Endothelial cell of umbilical vein (primary cell): Measurements from ENCODE around the gene ELP4. TPM values are rescaled to one million over a fixed set of nuclear protein-coding genes. Genes with fewer than 3 reads are reported as not detected.

Experiments used
- BruUV-seq: library from RNA; stranded (reverse); fragments of 400-500 nt; replicated peaks from 2 replicates; lab custom pipeline; 2021; lab: Mats Ljungman, UMichigan
- CTCF ChIA-PET: fragments of 300-600, 350-600 bp; sonication (Branson Sonifier 250); formaldehyde crosslinking; loops from one replicate; lab custom pipeline; 2021; ENCODE audit warnings: antibody characterized with exemption, inconsistent platforms; lab: Charles Lee
- POLR2A ChIA-PET: fragments of 300-600, 350-600 bp; sonication (Branson Sonifier 250); formaldehyde crosslinking; loops from one replicate; lab custom pipeline; 2021; ENCODE audit warnings: antibody characterized with exemption, inconsistent platforms; lab: Charles Lee
- DNase-seq: peaks from one replicate; pipeline ENCODE4 v3.0.0-alpha.2; 2011; ENCODE audit warnings: low read depth, low spot score
- FAIRE-seq: peaks from 2 replicates; lab custom pipeline; 2011; peaks lifted over from hg19 to GRCh38; lab: Jason Lieb, UNC
- H2AFZ ChIP-seq: 2 replicates; pipeline ENCODE4 v1.6.0; 2012; ENCODE audit warnings: low read depth, low read length, control low read depth, inconsistent platforms
- H3K27ac ChIP-seq: 2 replicates; pipeline ENCODE4 v1.5.1; 2011; ENCODE audit warnings: low read depth, mild to moderate bottlenecking, control low read depth, low read length, moderate library complexity; ENCODE audit not compliant: insufficient read depth
- H3K27me3 ChIP-seq, 2 experiments: 2 replicates each; pipeline versions ENCODE4 v1.6.0 to v1.6.1; 2011; ENCODE audit warnings: low read length in 2 of 2, mixed read lengths in 1 of 2; ENCODE audit not compliant: control insufficient read depth in 2 of 2, insufficient read depth in 2 of 2
- H3K36me3 ChIP-seq, 2 experiments: 2 replicates in 1 of 2; 3 replicates in 1 of 2; pipeline ENCODE4 v1.5.1; 2011; ENCODE audit warnings: low read length in 2 of 2, mild to moderate bottlenecking in 1 of 2, moderate library complexity in 1 of 2; ENCODE audit not compliant: control insufficient read depth in 2 of 2, insufficient read depth in 2 of 2; ENCODE audit errors: extremely low read depth in 1 of 2
- H3K4me1 ChIP-seq: 3 replicates; pipeline ENCODE4 v1.5.1; 2011; ENCODE audit warnings: mild to moderate bottlenecking, low read length; ENCODE audit not compliant: control insufficient read depth, insufficient read depth; ENCODE audit errors: extremely low read depth
- H3K4me2 ChIP-seq: 2 replicates; pipeline ENCODE4 v1.6.1; 2011; ENCODE audit warnings: low read length, control low read depth, mixed read lengths; ENCODE audit not compliant: insufficient read depth
- H3K4me3 ChIP-seq, 3 experiments: fragments of 200-600 bp in 1 of 3; sonication (generic), shearing (Covaris generic) in 1 of 3; replicated peaks in 1 of 3; 2 replicates each; pipeline ENCODE4 v1.5.1; 2011 to 2016; ENCODE audit warnings: control low read depth in 3 of 3, low read length in 3 of 3, mild to moderate bottlenecking in 2 of 3, inconsistent platforms in 1 of 3, low read depth in 1 of 3, moderate library complexity in 1 of 3; ENCODE audit not compliant: insufficient read depth in 1 of 3
- H3K79me2 ChIP-seq: 2 replicates; pipeline ENCODE4 v1.6.0; 2012; ENCODE audit warnings: low read length, inconsistent platforms; ENCODE audit not compliant: control insufficient read depth, insufficient read depth
- H3K9ac ChIP-seq: replicated peaks from 2 replicates; pipeline ENCODE3; 2011; ENCODE audit warnings: low read length, control low read depth; ENCODE audit not compliant: insufficient read depth; ENCODE audit errors: extremely low read depth
- H3K9me1 ChIP-seq: replicated peaks from 3 replicates; pipeline ENCODE4 v1.6.0; 2011; ENCODE audit warnings: mild to moderate bottlenecking, low read length; ENCODE audit not compliant: control insufficient read depth, insufficient read depth; ENCODE audit errors: extremely low read depth
- H3K9me3 ChIP-seq: replicated peaks from 2 replicates; pipeline ENCODE4 v1.5.1; 2012; ENCODE audit warnings: low read length, inconsistent platforms; ENCODE audit not compliant: control insufficient read depth, insufficient read depth
- H4K20me1 ChIP-seq: replicated peaks from 2 replicates; pipeline ENCODE3; 2011; ENCODE audit warnings: mild to moderate bottlenecking, low read length; ENCODE audit not compliant: control insufficient read depth, insufficient read depth; ENCODE audit errors: extremely low read depth
- EZH2 ChIP-seq: IDR thresholded peaks from 2 replicates; pipeline ENCODE4 v1.6.1; 2012; ENCODE audit warnings: borderline replicate concordance, low read depth, mild to moderate bottlenecking, moderate library complexity, low read length, inconsistent platforms; ENCODE audit not compliant: severe bottlenecking
- FOS ChIP-seq: IDR thresholded peaks from 2 replicates; pipeline ENCODE4 v1.6.1; 2011; ENCODE audit warnings: mild to moderate bottlenecking, low read length, moderate library complexity, borderline replicate concordance; ENCODE audit not compliant: insufficient read depth
- GATA2 ChIP-seq: IDR thresholded peaks from 2 replicates; pipeline ENCODE4 v1.7.0; 2011; ENCODE audit warnings: low read depth, mild to moderate bottlenecking, moderate library complexity, mixed read lengths, low read length; ENCODE audit not compliant: insufficient read length, insufficient read depth
- JUN ChIP-seq: IDR thresholded peaks from 2 replicates; pipeline ENCODE4 v1.6.1; 2011; ENCODE audit warnings: borderline replicate concordance, low read depth; ENCODE audit not compliant: insufficient read length, insufficient read depth
- MYC ChIP-seq: IDR thresholded peaks from one replicate; pipeline ENCODE4 v1.6.1; 2011; ENCODE audit warnings: mild to moderate bottlenecking, low read depth, low read length
- POLR2A ChIP-seq: IDR thresholded peaks from 2 replicates; pipeline ENCODE4 v1.6.1; 2012; ENCODE audit warnings: low read depth, mild to moderate bottlenecking, control low read depth, low read length
- POLR2AphosphoS5 ChIP-seq: IDR thresholded peaks from 2 replicates; pipeline ENCODE4 v1.6.1; 2012; ENCODE audit warnings: low read depth, mild to moderate bottlenecking, control low read depth, low read length, moderate library complexity; ENCODE audit not compliant: insufficient read depth
- dilution Hi-C: fragments of 300-500 bp; cut with MboI; formaldehyde crosslinking; loops from one replicate; pipeline ENCODE4 v1.15.0; 2019; ENCODE audit warnings: low sequenced_read_pairs; ENCODE audit not compliant: extremely low pct_ligation_motif_present
- intact Hi-C: fragments of 100-400 bp; cut with micrococcal nuclease; formaldehyde crosslinking; loops from one replicate; pipeline ENCODE4 v1.10.0; 2022
- polyA plus RNA-seq, 4 experiments: library from polyadenylated mRNA; depleted of rRNA in 3 of 4; stranded (reverse) in 3 of 4; unstranded in 1 of 4; fragments of >200 nt; gene quantifications; 2 replicates each; pipeline versions ENCODE4 v1.2.1 to v1.2.3, GENCODE V29; 2011 to 2012; ENCODE audit warnings: missing spikeins in 1 of 4
- total RNA-seq: library from RNA; stranded (reverse); gene quantifications from 2 replicates; pipeline ENCODE4 v1.2.3, GENCODE V29; 2021
- TF ChIP-seq, protein P1 (sequence below): IDR thresholded peaks from 2 replicates; pipeline ENCODE4 v1.6.1; 2011; ENCODE audit not compliant: insufficient read depth, insufficient read length
- TF ChIP-seq, protein P2 (sequence below), 2 donors: IDR thresholded peaks; 1 replicate in 1 of 2; 2 replicates in 1 of 2; pipeline ENCODE4 v1.5.1; 2011; ENCODE audit warnings: low read length in 2 of 2, mild to moderate bottlenecking in 2 of 2, moderate library complexity in 2 of 2, control low read depth in 1 of 2, inconsistent platforms in 1 of 2, low read depth in 1 of 2; ENCODE audit not compliant: insufficient read depth in 1 of 2; ENCODE audit errors: extremely low read depth in 1 of 2

ELP4 gene
- total and polyA plus RNA-seq, 2 donors (not counting 3 experiments of a cell fraction or from before 2014, with no cell fraction given), result 11.6 to 16.3 TPM

DNA sequence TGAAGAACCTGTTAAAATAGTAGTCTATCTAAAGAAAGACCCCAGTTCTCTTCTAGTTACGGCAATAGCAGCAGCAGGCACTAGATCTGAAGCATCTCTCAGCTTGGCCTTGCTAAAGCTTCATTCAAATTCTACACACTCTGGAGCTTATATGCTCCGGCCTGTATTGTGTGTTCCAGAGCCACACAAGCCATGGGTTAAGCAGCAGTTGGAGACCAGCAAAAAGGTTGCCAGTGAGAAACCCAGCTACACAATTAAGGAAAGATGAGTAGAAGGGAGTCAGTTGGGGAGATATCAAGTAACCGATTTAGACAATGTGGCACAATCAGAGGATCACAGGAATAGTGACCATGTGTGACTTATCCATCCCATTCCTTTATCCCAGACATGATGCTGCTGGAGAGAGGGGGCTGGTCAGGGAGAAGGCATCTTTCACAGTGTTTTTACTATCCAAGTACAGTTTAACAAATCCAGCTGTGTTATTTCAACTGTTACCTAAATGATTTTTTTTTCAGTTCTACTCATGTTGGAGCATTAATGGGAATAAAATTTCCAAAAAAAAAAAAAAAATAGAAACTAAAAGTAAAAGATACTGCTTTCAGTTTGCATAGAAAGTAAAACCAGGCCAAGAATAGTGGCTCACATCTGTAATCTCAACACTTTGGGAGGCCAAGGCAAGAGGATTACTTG, 260.6 kb downstream of the ELP4 start:
- FAIRE-seq (no peak), DNase-seq (no peak)
- H3K4me2 ChIP-seq, result no peak overlapping the region
- no peak overlapping the region for H3K9ac ChIP-seq
- H3K9me3 ChIP-seq, result no peaks in the 10 kb centered on the region
- CTCF ChIA-PET, result interaction anchor here (1.0 kb wide), 1 partner anchor 69 kb away, joined by 5 read pairs; no protein-coding TSS in a partner anchor
- no peaks in the 10 kb centered on the region for H3K9me1 ChIP-seq
- no peaks in the 10 kb centered on the region for H3K27me3 ChIP-seq
- intact Hi-C loops, result no loop called here
- no peak overlapping the region for H3K27ac ChIP-seq
- H3K79me2 ChIP-seq, result no peaks in the 10 kb centered on the region
- dilution Hi-C loops, result no loop called here
- no TSS peak for BruUV-seq
- no peak overlapping the region for H2AFZ ChIP-seq
- H3K4me1 ChIP-seq, result no peaks in the 10 kb centered on the region
- H4K20me1 ChIP-seq, result no peaks in the 10 kb centered on the region
- no peaks in the 10 kb centered on the region for H3K36me3 ChIP-seq
- POLR2A ChIA-PET, result no interaction called here
- TF ChIP-seq JUN (no peak), POLR2AphosphoS5 (no peak), FOS (no peak), GATA2 (no peak), EZH2 (no peak), POLR2A (no peak), MYC (no peak)
- TF ChIP-seq, protein P1, sequence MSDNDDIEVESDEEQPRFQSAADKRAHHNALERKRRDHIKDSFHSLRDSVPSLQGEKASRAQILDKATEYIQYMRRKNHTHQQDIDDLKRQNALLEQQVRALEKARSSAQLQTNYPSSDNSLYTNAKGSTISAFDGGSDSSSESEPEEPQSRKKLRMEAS, result no peak
- TF ChIP-seq, protein P2, sequence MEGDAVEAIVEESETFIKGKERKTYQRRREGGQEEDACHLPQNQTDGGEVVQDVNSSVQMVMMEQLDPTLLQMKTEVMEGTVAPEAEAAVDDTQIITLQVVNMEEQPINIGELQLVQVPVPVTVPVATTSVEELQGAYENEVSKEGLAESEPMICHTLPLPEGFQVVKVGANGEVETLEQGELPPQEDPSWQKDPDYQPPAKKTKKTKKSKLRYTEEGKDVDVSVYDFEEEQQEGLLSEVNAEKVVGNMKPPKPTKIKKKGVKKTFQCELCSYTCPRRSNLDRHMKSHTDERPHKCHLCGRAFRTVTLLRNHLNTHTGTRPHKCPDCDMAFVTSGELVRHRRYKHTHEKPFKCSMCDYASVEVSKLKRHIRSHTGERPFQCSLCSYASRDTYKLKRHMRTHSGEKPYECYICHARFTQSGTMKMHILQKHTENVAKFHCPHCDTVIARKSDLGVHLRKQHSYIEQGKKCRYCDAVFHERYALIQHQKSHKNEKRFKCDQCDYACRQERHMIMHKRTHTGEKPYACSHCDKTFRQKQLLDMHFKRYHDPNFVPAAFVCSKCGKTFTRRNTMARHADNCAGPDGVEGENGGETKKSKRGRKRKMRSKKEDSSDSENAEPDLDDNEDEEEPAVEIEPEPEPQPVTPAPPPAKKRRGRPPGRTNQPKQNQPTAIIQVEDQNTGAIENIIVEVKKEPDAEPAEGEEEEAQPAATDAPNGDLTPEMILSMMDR (IDR thresholded peaks at IDR 0.05; ENCODE audit: extremely low read depth in 1 of 2, insufficient read depth in 1 of 2, low read depth in 1 of 2, low read length in 2 of 2), result no peak
- no peak overlapping the region for H3K4me3 ChIP-seq
